GM18873 (cell line): ENCODE measurements around the gene LEFTY1.
"Not testable (repeated sequence)": the region's sequence is repeated elsewhere in the genome, so short reads cannot be mapped to it uniquely, and the experiment has no call there.

ENCODE experiments used
- ATAC-seq: cut with Tn5 transposase; IDR thresholded peaks from one replicate; pipeline ENCODE4 v1.9.1; 2021; ENCODE audit warnings: mild to moderate bottlenecking, moderate library complexity, moderate number of reproducible peaks; ENCODE audit not compliant: unreplicated experiment, low FRiP score

Gene LEFTY1

DNA sequence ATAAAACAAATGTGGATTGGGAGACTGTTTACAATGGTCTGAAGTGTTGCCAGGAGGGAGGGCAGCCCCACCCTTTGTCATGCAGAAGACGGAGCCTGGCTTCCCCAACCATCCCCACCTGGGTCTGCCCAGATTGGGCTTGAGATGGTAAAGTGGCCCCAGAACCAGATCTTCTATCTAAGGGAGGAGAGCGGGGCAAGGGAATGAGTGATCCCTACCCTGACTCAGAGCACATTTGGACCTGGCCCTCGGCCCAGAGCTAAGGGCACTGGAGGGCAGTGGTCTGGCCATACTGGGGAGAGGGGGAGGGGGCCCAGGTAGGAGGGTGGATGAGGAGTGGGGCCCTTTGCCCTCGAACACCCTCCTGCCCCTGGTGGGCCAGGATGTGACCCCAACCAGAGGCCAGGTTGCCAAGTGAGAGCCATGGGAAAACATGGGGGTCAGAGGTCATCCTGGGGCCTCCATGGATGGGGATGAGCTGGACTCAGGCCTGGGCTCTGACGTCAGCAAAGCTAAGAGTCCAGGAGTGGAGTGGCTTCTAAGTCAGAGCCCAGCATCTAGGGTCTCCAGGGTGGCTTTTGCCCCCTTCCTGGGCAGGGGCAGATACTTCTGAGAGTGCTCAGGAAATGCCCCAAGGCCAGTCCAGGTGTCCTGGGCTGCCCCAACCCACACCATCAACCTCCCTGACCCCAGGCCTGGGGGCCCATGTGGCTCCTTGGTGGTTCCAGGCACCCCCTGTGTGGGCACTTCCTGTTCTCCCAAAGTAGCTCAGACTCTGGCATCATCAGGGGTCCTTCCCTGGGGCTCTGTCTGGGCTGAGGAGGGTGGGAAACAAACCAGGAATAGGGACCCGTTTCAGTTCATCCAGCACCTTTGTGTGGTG, 1.6 kb upstream of the LEFTY1 start:
- no peak for ATAC-seq

- no peak for ATAC-seq
These were observed 797 bp upstream of the LEFTY1 start for GRCh38 chr1:225889743-225890142.

- ATAC-seq, result no peak
These were observed 553 bp downstream of the LEFTY1 start for GRCh38 chr1:225888289-225888897.

DNA sequence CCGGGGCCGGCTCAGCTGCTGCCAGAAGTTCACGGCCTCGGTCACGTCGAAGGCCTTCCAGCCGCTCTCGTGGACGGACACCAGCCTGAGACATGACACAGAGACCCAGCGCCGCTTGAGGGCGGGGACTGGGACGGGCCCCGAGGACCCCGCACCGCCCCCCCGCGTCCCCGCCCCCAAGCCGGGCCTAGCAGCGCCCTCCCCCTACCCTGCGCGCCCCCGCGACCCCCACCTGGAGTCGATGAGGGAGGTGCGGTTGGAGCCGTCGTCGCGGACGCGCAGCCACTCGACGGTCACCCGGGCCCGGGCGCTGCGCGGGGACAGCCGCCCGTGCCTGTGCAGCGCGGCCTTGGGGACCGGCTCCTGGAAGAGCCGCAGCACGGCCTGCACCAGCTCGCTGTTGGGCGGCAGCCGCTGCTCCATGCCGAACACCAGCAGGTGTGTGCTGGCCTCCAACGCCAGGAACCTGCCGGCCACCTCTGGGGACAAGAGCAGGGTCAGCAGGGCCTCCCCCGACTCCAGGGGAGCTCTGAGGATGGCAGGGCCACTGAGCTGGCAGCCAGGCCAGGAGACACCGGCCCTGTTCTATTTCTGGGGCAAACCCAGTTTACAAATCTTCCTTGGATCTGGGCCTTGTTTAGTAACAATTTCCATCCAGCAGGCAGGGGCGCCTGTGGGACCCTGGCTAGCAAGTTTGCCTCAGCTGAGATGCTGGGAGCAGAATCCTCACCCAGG, 1.2 kb downstream of the LEFTY1 start:
- ATAC-seq, result not testable (repeated sequence)

DNA sequence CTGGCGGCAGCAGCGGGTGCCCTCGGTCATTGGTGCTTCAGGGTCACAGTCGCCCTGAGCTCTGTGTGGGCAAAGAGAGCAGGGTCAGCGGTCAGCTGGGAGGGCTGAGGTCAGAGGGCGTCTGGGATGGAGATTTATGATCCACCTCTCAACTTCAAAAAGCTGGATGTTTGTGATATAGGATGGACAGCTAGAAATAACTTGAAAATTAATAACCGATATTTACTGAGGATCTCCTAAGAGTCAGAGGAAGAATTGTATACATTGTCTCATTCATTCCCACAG, 2.0 kb downstream of the LEFTY1 start:
- no peak for ATAC-seq

DNA sequence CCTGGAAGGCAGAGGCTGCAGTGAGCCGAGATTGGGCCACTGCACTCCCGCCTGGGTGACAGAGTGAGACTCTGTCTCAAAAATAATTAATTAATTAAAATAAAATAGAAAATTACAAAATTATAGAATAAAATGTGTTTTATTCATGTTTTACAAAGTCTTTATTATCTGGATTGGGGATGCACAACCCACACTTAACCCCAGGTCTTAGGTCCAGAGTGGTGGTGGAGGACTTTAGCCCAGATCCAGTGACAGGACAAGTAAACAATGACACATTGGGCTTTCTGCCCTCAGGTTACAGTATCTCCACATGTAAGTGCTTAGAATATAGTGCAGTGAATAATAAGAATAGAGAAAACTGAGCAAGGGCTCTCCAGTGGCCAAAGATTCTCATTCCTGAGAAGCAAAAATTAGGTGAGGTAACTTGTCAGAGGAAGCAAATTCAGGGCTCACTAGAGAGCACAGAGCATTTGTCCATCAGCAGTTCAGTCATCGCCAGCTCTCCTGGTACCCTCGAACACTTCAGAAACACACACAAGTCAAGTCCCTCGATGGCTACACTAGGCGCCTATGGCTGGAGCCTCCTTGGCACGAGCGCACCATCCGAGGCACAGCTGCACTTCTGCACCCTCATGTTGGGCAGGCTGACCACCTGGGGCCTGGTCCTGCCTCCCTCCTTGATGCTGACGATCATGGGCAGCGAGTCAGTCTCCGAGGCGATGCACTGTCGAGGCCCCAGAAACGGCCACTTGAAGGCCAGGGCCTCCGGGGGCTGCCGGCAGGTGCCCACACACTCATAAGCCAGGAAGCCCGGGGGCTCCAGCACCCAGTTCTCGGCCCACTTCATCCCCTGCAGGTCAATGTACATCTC, 2.6 kb downstream of the LEFTY1 start:
- no peak for ATAC-seq

GRCh38 chr1:225885336-225885735, 3.6 kb downstream of the LEFTY1 start:
- ATAC-seq, result no peak

- ATAC-seq, result no peak
These were observed 5.2 kb downstream of the LEFTY1 start for GRCh38 chr1:225883616-225884265.

DNA sequence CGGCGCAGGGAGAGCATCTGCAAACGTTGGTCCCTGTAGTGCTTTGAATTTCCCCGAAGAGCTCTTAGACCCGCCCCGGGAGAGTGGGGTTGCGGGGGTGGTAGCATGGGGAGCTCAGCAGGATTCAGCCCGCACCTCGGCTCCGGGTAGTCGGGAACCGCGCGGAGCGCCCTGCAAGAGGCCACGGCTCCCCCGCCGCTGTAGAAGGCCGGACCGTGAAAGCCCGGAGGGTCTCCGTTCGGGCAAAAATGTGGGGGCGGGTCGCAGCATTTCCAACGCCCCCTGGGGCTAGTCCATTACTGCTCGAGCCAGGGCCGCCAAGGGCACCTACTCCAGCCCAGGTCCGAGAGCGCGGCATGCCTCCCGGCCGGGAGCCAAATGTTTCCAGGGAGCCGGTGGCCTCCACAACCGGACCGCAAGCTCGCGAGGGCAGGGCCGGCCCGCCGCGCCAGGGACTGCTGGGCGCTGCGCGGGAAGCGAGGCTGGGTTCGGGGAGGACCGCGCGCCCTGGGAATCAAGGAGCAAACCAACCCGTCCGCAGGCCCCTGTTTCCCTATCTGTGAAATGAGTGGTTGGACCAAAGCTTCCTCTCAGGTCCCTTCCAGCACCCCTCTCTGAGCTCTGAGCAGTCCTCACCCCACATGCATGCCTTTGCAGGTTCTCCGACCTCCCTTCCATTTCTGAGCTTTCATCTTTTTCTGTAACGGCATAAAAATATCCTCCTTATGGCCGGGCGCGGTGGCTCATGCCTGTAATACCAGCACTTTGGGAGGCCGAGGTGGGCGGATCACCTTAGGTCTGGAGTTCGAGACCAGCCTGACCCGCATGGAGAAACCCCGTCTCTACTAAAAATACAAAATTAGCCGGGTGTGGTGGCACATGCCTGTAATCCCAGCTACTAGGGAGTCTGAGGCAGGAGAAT, 6.0 kb downstream of the LEFTY1 start:
- peak; percentile 23 for ATAC-seq

- peak; percentile 70 for ATAC-seq
These were observed 6.8 kb downstream of the LEFTY1 start, which contains the start of gene TMEM63A for GRCh38 chr1:225881959-225882693. TSS of gene TMEM63A (minus strand) at chr1:225882380. CDS start at chr1:225877580, 4,800 bp downstream.

- ATAC-seq, result no peak
These were observed 7.6 kb downstream of the LEFTY1 start for GRCh38 chr1:225881081-225881958.

DNA sequence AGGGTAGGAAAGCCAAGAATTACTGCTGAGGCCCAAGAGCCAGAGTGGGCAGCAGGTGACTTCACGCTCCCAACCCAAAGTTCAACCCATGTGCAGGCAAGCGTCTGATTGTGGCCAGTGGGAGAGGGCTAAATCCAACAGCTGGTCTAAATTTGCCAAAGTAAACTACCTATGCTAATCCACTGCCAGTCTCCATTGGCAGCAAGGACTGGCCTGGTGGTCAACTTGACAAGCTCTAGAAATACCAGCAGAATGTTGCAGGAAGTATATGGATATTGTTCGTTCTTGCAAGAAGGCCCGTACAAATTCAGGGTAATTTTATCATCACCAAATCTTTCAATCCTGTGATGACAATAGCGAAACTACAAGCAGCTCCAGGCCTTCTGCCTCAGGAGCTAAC, 8.3 kb downstream of the LEFTY1 start:
- no peak for ATAC-seq

DNA sequence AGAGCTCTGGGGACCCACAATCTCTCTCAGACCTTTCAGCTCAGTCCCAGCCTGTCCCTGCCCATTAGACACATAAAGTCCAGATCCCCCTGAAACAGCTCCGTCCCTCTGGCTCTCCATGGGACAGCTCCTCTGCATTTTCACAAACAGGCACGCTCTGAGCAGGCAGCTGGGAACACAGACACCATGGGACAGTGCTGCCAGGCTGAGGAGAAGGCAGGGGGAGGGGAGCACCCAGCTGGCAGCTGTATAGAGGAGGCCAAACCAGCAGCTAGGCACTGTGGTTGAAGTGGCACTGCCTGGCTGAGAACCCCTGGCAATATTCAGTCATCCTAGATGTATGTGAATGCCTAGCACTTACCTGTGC, 8.7 kb downstream of the LEFTY1 start:
- ATAC-seq, result no peak

DNA sequence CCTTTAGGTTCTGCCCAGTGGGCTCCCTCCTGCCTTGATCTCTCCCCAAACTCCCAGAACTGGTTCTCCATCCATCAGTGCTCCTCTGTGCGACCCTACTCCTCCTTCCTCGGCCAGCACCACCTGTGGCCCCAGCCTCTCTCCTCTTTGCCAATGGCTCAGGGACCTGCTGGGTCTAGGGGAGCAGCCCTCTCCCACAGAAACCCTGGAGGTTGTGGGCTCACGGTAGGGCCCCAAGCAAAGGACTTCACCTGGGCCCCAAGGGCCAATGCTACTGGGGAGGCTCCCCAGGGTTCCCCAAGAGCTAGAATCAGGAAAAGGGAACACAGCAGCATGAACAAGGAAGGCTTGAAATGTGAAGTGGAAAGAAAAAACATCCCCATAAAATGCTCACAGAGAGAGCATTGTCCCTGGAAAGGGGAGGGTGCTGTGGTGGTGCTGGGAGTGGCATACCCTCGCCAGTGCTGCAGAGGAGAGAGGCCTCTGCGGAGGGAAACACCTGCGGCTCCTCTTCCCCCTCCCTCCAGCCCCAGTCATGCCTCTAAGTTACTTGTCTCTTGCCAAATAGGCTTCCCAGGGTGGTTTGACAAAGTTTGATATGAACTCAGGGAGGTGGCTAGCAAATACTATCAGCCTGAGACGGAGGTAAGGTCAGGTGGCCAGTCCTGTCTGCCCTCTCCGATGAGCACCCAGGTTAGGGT, 9.3 kb downstream of the LEFTY1 start:
- ATAC-seq, result no peak

GRCh38 chr1:225878282-225878681, 10.7 kb downstream of the LEFTY1 start:
- no peak for ATAC-seq

DNA sequence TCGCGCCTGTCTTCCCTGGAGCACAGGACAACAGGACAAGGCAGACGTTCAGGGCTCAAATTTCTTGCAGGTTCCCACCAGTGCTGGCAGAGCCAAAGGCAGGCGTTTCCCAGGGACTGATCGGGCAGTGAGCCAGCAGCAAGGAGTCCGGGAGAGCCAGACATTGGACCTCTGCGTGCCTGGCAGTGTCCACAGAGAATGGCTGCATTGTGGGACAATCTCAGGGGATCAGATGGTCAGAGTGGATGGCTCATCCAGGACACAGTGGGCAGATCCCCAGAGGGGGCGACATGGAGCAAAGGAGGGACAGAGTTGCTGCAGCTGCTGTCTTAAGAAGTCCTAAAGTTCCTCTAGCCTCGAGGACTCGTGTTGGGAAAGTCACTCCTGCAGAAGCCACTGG, 11.4 kb downstream of the LEFTY1 start:
- no peak for ATAC-seq
